HepG2 (cell line): ENCODE data around the gene CDC20B. TPM values are rescaled to one million over a fixed set of nuclear protein-coding genes. Genes with fewer than 3 reads are reported as not detected.

Experiments
- ATAC-seq: fragments of 200-7000 bp; cut with Tn5 transposase; 3 replicates; pipeline ENCODE4 v1.9.1; 2020; ENCODE audit warnings: mild to moderate bottlenecking, moderate library complexity
- BruUV-seq: library from RNA; stranded (reverse); fragments of 400-500 nt; replicated peaks from 2 replicates; lab custom pipeline; 2021; lab: Mats Ljungman, UMichigan
- CTCF ChIA-PET: fragments of 300-600 bp; formaldehyde crosslinking; extraction: SDS; loops from one replicate; lab custom pipeline; 2021; ENCODE audit warnings: low total read pairs, inconsistent platforms, low intra/inter-chr PET ratio; lab: Yijun Ruan, JAX
- POLR2A ChIA-PET: fragments of 350-600 bp; sonication (Branson Sonifier 250); formaldehyde crosslinking; loops from one replicate; lab custom pipeline; 2020; ENCODE audit warnings: antibody characterized with exemption, inconsistent platforms; lab: Yijun Ruan, JAX
- DNase-seq: peaks from one replicate; pipeline ENCODE4 v3.0.0-alpha.2; 2015; ENCODE audit warnings: low spot score
- FAIRE-seq: peaks from 3 replicates; lab custom pipeline; 2011; peaks lifted over from hg19 to GRCh38; lab: Jason Lieb, UNC
- H2AFZ ChIP-seq: one replicate; pipeline ENCODE4 v1.6.1; 2011; ENCODE audit warnings: low read length, inconsistent platforms
- H3K27ac ChIP-seq: fragments of 300-600 bp; 3 replicates; pipeline ENCODE4 v1.8.0; 2011; ENCODE audit warnings: mixed run types, mild to moderate bottlenecking, mixed read lengths, low read length, inconsistent platforms; ENCODE audit not compliant: insufficient read depth; ENCODE audit errors: extremely low read length
- H3K27me3 ChIP-seq, 2 experiments: fragments of 200-600 bp in 1 of 2; 2 replicates in 1 of 2; 3 replicates in 1 of 2; pipeline versions ENCODE4 v1.6.0 to v1.8.0; 2011; ENCODE audit warnings: low read length in 2 of 2, mild to moderate bottlenecking in 2 of 2, moderate library complexity in 2 of 2, inconsistent platforms in 1 of 2; ENCODE audit not compliant: insufficient read depth in 2 of 2, control insufficient read depth in 1 of 2
- H3K36me3 ChIP-seq, 2 experiments: fragments of 200-600 bp in 1 of 2; replicated peaks in 1 of 2; 2 replicates in 1 of 2; 3 replicates in 1 of 2; pipeline versions ENCODE4 v1.5.1 to v1.8.0; 2011; ENCODE audit warnings: low read length in 2 of 2, inconsistent platforms in 1 of 2; ENCODE audit not compliant: insufficient read depth in 2 of 2, control insufficient read depth in 1 of 2
- H3K4me1 ChIP-seq: 2 replicates; pipeline ENCODE4 v1.5.1; 2012; ENCODE audit warnings: low read length, inconsistent platforms; ENCODE audit not compliant: insufficient read depth
- H3K4me2 ChIP-seq: 2 replicates; pipeline ENCODE4 v1.6.0; 2011; ENCODE audit warnings: low read depth, low read length, inconsistent platforms
- H3K4me3 ChIP-seq, 3 experiments: fragments of 200-600 bp in 1 of 3; sonication (generic), shearing (Covaris generic) in 1 of 3; replicated peaks in 1 of 3; 2 replicates each; pipeline ENCODE4 v1.5.1; 2011 to 2016; ENCODE audit warnings: low read length in 3 of 3, inconsistent platforms in 2 of 3, low read depth in 2 of 3, mild to moderate bottlenecking in 2 of 3, control low read depth in 1 of 3, mixed read lengths in 1 of 3; ENCODE audit not compliant: insufficient read depth in 1 of 3
- H3K79me2 ChIP-seq: one replicate; pipeline ENCODE4 v1.6.1; 2011; ENCODE audit warnings: low read length, inconsistent platforms; ENCODE audit not compliant: insufficient read depth
- H3K9ac ChIP-seq: 2 replicates; pipeline ENCODE4 v1.6.0; 2011; ENCODE audit warnings: mild to moderate bottlenecking, low read depth, low read length, inconsistent platforms; ENCODE audit not compliant: insufficient read depth
- H3K9me3 ChIP-seq: 2 replicates; pipeline ENCODE4 v1.5.1; 2012; ENCODE audit warnings: mild to moderate bottlenecking, low read length
- H4K20me1 ChIP-seq: 2 replicates; pipeline ENCODE4 v1.6.0; 2011; ENCODE audit warnings: inconsistent platforms, mild to moderate bottlenecking, low read length, moderate library complexity; ENCODE audit not compliant: insufficient read depth
- HNF4G ChIP-seq, 2 experiments: sonication (generic) in 1 of 2; formaldehyde crosslinking in 1 of 2; IDR thresholded peaks; 2 replicates each; pipeline versions ENCODE4 v1.4.0 to v1.6.1; 2011 to 2020; ENCODE audit warnings: borderline replicate concordance in 2 of 2, low read depth in 2 of 2, mild to moderate bottlenecking in 2 of 2, low read length in 1 of 2, missing genetic modification reagents in 1 of 2, moderate library complexity in 1 of 2
- RELA ChIP-seq: sonication (generic); formaldehyde crosslinking; IDR thresholded peaks from 2 replicates; pipeline ENCODE4 v1.4.0; 2020; ENCODE audit warnings: missing genetic modification reagents
- TEAD3 ChIP-seq: optimal IDR thresholded peaks from 2 replicates; pipeline ENCODE3; 2016; ENCODE audit warnings: borderline replicate concordance
- ZKSCAN8 ChIP-seq: IDR thresholded peaks from 2 replicates; pipeline ENCODE4 v1.6.1; 2016; ENCODE audit warnings: borderline replicate concordance, missing genetic modification reagents, missing compliant biosample characterization
- ZNF552 ChIP-seq: sonication (generic); formaldehyde crosslinking; IDR thresholded peaks from 2 replicates; pipeline ENCODE4 v1.9.0; 2022; ENCODE audit warnings: missing genetic modification reagents, mild to moderate bottlenecking, borderline replicate concordance
- ZNF619 ChIP-seq: sonication (generic); formaldehyde crosslinking; IDR thresholded peaks from 2 replicates; pipeline ENCODE4 v1.4.0; 2020; ENCODE audit warnings: mild to moderate bottlenecking, missing genetic modification reagents
- ZSCAN29 ChIP-seq: sonication (generic); formaldehyde crosslinking; conservative IDR thresholded peaks from 2 replicates; pipeline ENCODE4 v1.4.0; 2020; ENCODE audit warnings: mild to moderate bottlenecking, missing genetic modification reagents
- WGBS: methylation state at CpG from one replicate; pipeline ENCODE4 v1.1.6; 2017; ENCODE audit warnings: low lambda C conversion rate; 5-methylcytosine and 5-hydroxymethylcytosine counted together
- in situ Hi-C: cut with HindIII; loops from 2 replicates; pipeline ENCODE4 v1.10.0; 2017; ENCODE audit warnings: low pct_unique_long_range_greater_than_20kb; ENCODE audit not compliant: extremely low pct_ligation_motif_present
- intact Hi-C: fragments of 100-400 bp; cut with micrococcal nuclease; formaldehyde crosslinking; loops from one replicate; pipeline ENCODE4 v1.10.0; 2022; ENCODE audit not compliant: unreplicated experiment
- polyA plus RNA-seq, 8 experiments: library from polyadenylated mRNA; depleted of rRNA in 3 of 8; stranded (reverse) in 7 of 8; unstranded in 1 of 8; fragments of >200 nt; fragmentation: Illumina TruSeq in 4 of 8; extraction: Trizol in 4 of 8; gene quantifications; 2 replicates each; pipeline versions ENCODE4 v1.2.1 to v1.2.3, GENCODE V29; 2011 to 2016; ENCODE audit warnings: low read depth in 4 of 8, missing spikeins in 1 of 8, mixed read lengths in 1 of 8; ENCODE audit not compliant: insufficient read depth in 1 of 8
- total RNA-seq, 5 experiments: library from RNA; depleted of rRNA; stranded (reverse); fragments of >200 nt; fragmentation: Illumina TruSeq; extraction: Trizol; gene quantifications; 2 replicates each; pipeline ENCODE4 v1.2.3, GENCODE V29; 2016; ENCODE audit warnings: low read depth in 1 of 5
- TF ChIP-seq, protein P1 (sequence below), 2 experiments: IDR thresholded peaks; 2 replicates each; pipeline ENCODE4 v1.6.1; 2011 to 2012; ENCODE audit warnings: low read length in 2 of 2, borderline replicate concordance in 1 of 2, low read depth in 1 of 2, mild to moderate bottlenecking in 1 of 2, moderate library complexity in 1 of 2
- TF ChIP-seq, protein P2 (sequence below): sonication (generic); formaldehyde crosslinking; IDR thresholded peaks from 2 replicates; pipeline ENCODE4 v1.8.0; 2022; ENCODE audit warnings: mild to moderate bottlenecking, missing genetic modification reagents; ENCODE audit not compliant: insufficient replicate concordance
- TF ChIP-seq, protein P3 (sequence below): sonication (generic); formaldehyde crosslinking; IDR thresholded peaks from 2 replicates; pipeline ENCODE4 v1.8.0; 2022; ENCODE audit warnings: mild to moderate bottlenecking, missing genetic modification reagents

The CDC20B gene
- total and polyA plus RNA-seq, 2 of the 13 experiments (the other 11 are each of a cell fraction or from before 2014, with no cell fraction given), result not detected

DNA sequence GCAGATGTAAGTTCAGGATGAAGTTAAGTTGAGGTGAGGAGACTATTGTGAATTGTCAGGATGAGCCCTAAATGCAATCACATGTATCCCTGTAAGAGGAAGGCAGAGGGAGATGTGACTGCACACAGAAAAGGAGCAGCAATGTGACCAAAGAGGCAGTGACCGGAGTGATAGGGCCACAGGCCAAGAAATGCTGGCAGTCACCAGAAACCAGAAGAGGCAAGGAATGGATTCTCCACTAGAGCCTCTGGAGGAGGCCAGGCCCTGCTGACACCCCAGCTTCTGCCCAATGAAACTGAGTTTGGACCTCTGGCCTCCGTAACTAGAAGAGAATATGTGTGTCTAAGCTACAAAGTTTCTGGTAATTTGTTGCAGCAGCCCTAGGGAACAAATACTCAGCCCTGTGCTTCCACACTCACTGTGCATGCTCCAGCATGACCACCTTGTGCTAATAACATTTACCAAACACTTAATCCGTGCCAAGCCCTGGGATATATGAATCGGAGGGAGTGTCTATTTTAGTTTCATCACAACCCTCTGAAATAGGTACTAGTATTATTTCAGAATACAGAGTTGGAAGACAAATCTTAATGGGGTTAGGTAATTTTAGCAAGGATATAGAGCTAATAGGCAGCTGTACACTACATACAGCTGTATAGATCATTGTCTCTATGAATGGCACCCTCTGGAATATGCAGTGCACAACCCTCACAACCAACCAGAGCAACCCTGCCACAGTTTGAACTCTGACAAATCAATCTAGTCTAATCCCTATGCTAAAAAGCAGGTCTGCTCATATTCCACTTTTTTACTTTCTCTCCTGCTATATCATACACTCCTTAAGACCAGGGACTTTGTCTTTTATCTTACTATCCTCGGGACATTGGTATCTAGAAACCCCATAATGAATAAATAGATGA lies 20.8 kb downstream of the CDC20B start (continued):
- TF ChIP-seq, protein P1, sequence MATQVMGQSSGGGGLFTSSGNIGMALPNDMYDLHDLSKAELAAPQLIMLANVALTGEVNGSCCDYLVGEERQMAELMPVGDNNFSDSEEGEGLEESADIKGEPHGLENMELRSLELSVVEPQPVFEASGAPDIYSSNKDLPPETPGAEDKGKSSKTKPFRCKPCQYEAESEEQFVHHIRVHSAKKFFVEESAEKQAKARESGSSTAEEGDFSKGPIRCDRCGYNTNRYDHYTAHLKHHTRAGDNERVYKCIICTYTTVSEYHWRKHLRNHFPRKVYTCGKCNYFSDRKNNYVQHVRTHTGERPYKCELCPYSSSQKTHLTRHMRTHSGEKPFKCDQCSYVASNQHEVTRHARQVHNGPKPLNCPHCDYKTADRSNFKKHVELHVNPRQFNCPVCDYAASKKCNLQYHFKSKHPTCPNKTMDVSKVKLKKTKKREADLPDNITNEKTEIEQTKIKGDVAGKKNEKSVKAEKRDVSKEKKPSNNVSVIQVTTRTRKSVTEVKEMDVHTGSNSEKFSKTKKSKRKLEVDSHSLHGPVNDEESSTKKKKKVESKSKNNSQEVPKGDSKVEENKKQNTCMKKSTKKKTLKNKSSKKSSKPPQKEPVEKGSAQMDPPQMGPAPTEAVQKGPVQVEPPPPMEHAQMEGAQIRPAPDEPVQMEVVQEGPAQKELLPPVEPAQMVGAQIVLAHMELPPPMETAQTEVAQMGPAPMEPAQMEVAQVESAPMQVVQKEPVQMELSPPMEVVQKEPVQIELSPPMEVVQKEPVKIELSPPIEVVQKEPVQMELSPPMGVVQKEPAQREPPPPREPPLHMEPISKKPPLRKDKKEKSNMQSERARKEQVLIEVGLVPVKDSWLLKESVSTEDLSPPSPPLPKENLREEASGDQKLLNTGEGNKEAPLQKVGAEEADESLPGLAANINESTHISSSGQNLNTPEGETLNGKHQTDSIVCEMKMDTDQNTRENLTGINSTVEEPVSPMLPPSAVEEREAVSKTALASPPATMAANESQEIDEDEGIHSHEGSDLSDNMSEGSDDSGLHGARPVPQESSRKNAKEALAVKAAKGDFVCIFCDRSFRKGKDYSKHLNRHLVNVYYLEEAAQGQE (IDR thresholded peaks at IDR 0.05; ENCODE audit: borderline replicate concordance in 1 of 2, low read depth in 1 of 2, low read length in 2 of 2), result no peak
- TF ChIP-seq RELA (CRISPR knock-in tag), result no peak
- no peak for TF ChIP-seq HNF4G (IDR thresholded peaks at IDR 0.05; ENCODE audit: borderline replicate concordance, low read depth, low read length)
- TF ChIP-seq HNF4G (CRISPR knock-in tag; IDR thresholded peaks at IDR 0.05; ENCODE audit: borderline replicate concordance, low read depth), result no peak
- no peak for TF ChIP-seq TEAD3 (CRISPR knock-in tag)

DNA sequence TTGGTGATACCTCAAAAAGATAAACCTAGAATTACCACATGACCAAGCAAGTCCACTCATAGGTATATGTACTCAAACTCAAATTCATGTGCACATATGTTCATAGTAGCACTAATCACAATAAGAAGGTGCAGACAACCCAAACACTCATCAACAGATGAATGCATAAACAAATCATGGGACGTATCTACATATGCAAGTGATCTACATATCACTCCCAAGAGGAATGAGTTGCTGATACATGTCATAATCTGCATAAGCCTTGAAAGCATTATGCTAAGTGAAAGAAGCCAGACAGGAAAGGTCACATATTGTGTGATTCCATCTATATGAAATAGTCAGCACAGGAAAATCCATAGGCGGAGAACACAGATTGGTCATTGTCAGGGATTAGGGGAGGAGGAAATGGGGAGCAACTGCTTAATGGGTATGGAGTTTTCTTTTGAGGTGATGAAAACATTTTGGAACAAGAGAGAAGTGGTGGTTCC lies 23.6 kb downstream of the CDC20B start:
- H3K4me2 ChIP-seq, result no peak overlapping the region
- no peaks in the 10 kb centered on the region for H4K20me1 ChIP-seq
- no TSS peak for BruUV-seq
- H3K79me2 ChIP-seq, result no peaks in the 10 kb centered on the region
- intact Hi-C loops, result loop anchor here (10.0 kb wide), 1 partner anchor 635 kb away; the partner anchor contains the start of gene SNX18
- no peak overlapping the region for H3K4me3 ChIP-seq
- no peak overlapping the region for H3K9ac ChIP-seq
- no peaks in the 10 kb centered on the region for H3K4me1 ChIP-seq
- ATAC-seq (no peak), FAIRE-seq (no peak), DNase-seq (no peak)
- H3K27ac ChIP-seq, result no peak overlapping the region
- H3K36me3 ChIP-seq, result no peaks in the 10 kb centered on the region
- 47% methylated on average over 2 of the region's 2 CpGs for WGBS
- in situ Hi-C loops, result loop anchor here (10.0 kb wide), 1 partner anchor 205 kb away; no protein-coding TSS in a partner anchor
- ChIA-PET POLR2A (no interaction called here), CTCF (no interaction called here)
- H3K27me3 ChIP-seq, result peaks cover 1 to 18% of the 10 kb centered on the region in 2 experiments; a peak in 3 of 5 replicates
- no peak overlapping the region for H2AFZ ChIP-seq
- no peaks in the 10 kb centered on the region for H3K9me3 ChIP-seq
- TF ChIP-seq ZKSCAN8 (CRISPR knock-in tag) (no peak), ZNF552 (CRISPR knock-in tag) (no peak), ZNF619 (CRISPR knock-in tag) (no peak), ZSCAN29 (CRISPR knock-in tag) (no peak)
- TF ChIP-seq, protein P2, sequence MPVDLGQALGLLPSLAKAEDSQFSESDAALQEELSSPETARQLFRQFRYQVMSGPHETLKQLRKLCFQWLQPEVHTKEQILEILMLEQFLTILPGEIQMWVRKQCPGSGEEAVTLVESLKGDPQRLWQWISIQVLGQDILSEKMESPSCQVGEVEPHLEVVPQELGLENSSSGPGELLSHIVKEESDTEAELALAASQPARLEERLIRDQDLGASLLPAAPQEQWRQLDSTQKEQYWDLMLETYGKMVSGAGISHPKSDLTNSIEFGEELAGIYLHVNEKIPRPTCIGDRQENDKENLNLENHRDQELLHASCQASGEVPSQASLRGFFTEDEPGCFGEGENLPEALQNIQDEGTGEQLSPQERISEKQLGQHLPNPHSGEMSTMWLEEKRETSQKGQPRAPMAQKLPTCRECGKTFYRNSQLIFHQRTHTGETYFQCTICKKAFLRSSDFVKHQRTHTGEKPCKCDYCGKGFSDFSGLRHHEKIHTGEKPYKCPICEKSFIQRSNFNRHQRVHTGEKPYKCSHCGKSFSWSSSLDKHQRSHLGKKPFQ, result no peak
- TF ChIP-seq, protein P3, sequence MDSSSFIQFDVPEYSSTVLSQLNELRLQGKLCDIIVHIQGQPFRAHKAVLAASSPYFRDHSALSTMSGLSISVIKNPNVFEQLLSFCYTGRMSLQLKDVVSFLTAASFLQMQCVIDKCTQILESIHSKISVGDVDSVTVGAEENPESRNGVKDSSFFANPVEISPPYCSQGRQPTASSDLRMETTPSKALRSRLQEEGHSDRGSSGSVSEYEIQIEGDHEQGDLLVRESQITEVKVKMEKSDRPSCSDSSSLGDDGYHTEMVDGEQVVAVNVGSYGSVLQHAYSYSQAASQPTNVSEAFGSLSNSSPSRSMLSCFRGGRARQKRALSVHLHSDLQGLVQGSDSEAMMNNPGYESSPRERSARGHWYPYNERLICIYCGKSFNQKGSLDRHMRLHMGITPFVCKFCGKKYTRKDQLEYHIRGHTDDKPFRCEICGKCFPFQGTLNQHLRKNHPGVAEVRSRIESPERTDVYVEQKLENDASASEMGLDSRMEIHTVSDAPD (CRISPR knock-in tag), result no peak
